NCI-H345 treated with DMSO at 0.1 percent for 48 hours (cell line): ENCODE data around the gene TEKT1.

Experiments
- DNase-seq: peaks from one replicate; lab custom pipeline; 2025; ENCODE audit not compliant: unreplicated experiment; lab: John Stamatoyannopoulos, UW

Gene TEKT1

GRCh38 chr17:6768447-6768846, 63.1 kb downstream of the TEKT1 start:
- no peak for DNase-seq

- no peak for DNase-seq
Observed at GRCh38 chr17:6761779-6762178, 69.8 kb downstream of the TEKT1 start.

GRCh38 chr17:6757747-6758146, 73.8 kb downstream of the TEKT1 start:
- no peak for DNase-seq

- DNase-seq: no peak
Observed at GRCh38 chr17:6756425-6757031, 75.0 kb downstream of the TEKT1 start.

- no peak for DNase-seq
Observed at GRCh38 chr17:6755731-6756184, 75.8 kb downstream of the TEKT1 start, which contains the start of gene XAF1. Gene XAF1 (plus strand): TSS chr17:6756046. CDS start chr17:6756079, 33 bp downstream.

- DNase-seq: no peak
Observed at GRCh38 chr17:6755281-6755680, 76.2 kb downstream of the TEKT1 start.

- DNase-seq: no peak
Observed at GRCh38 chr17:6753546-6753945, 78.0 kb downstream of the TEKT1 start.

- no peak for DNase-seq
Observed at GRCh38 chr17:6753006-6753445, 78.5 kb downstream of the TEKT1 start.

- DNase-seq: no peak
Observed at GRCh38 chr17:6752068-6752909, 79.2 kb downstream of the TEKT1 start.

- no peak for DNase-seq
Observed at GRCh38 chr17:6749519-6749918, 82.0 kb downstream of the TEKT1 start.

GRCh38 chr17:6748617-6749016, 82.9 kb downstream of the TEKT1 start:
- no peak for DNase-seq
